Caco-2 (cell line): ENCODE results near the gene TMEM132D. TPM values are rescaled to one million over a fixed set of nuclear protein-coding genes. Genes with fewer than 3 reads are reported as not detected.

ENCODE experiments used
- BruUV-seq: library from RNA; stranded (reverse); fragments of 400-500 nt; replicated peaks from 2 replicates; lab custom pipeline; 2021; lab: Mats Ljungman, UMichigan
- CTCF ChIA-PET: fragments of 300-600 bp; sonication (Branson Sonifier 250); formaldehyde crosslinking; loops from one replicate; lab custom pipeline; 2022; ENCODE audit warnings: antibody characterized with exemption; lab: Charles Lee
- POLR2A ChIA-PET: fragments of 300-600 bp; sonication (Branson Sonifier 250); formaldehyde crosslinking; loops from one replicate; lab custom pipeline; 2022; ENCODE audit warnings: antibody characterized with exemption; lab: Charles Lee
- DNase-seq, 2 experiments: peaks; one replicate each; pipeline versions ENCODE4 v3.0.0 to v3.0.0-alpha.2; 2020 to 2022
- H3K27me3 ChIP-seq: replicated peaks from 2 replicates; pipeline ENCODE4 v1.6.0; 2011; ENCODE audit warnings: low read length; ENCODE audit not compliant: control insufficient read depth, insufficient read depth
- H3K36me3 ChIP-seq: 2 replicates; pipeline ENCODE4 v1.5.1; 2011; ENCODE audit warnings: low read length; ENCODE audit not compliant: control insufficient read depth, insufficient read depth
- H3K4me1 ChIP-seq: fragments of 250-450 bp; sonication (Bioruptor Pico); 2 replicates; pipeline ENCODE4 v1.5.1; 2020; ENCODE audit warnings: mild to moderate bottlenecking
- H3K4me3 ChIP-seq: 2 replicates; pipeline ENCODE4 v1.5.1; 2011; ENCODE audit warnings: low read depth, mild to moderate bottlenecking, control low read depth, low read length
- H3K9me3 ChIP-seq: fragments of 250-450 bp; sonication (Bioruptor Pico); 2 replicates; pipeline ENCODE4 v1.5.1; 2020; ENCODE audit warnings: mild to moderate bottlenecking, moderate library complexity
- H3K27ac Mint-ChIP-seq: one replicate; pipeline ENCODE4 v1.8.0; 2022; ENCODE audit warnings: mixed read lengths; ENCODE audit not compliant: unreplicated experiment
- H3K27me3 Mint-ChIP-seq: one replicate; pipeline ENCODE4 v1.8.0; 2022; ENCODE audit warnings: mixed read lengths; ENCODE audit not compliant: insufficient read depth, unreplicated experiment
- H3K36me3 Mint-ChIP-seq: one replicate; pipeline ENCODE4 v1.8.0; 2022; ENCODE audit warnings: mild to moderate bottlenecking, mixed read lengths; ENCODE audit not compliant: insufficient read depth, unreplicated experiment
- H3K4me1 Mint-ChIP-seq: one replicate; pipeline ENCODE4 v1.8.0; 2022; ENCODE audit warnings: low read depth, mixed read lengths; ENCODE audit not compliant: unreplicated experiment
- H3K4me3 Mint-ChIP-seq: one replicate; pipeline ENCODE4 v1.8.0; 2022; ENCODE audit warnings: mild to moderate bottlenecking, moderate library complexity, mixed read lengths; ENCODE audit not compliant: unreplicated experiment
- H3K9me3 Mint-ChIP-seq: one replicate; pipeline ENCODE4 v1.8.0; 2022; ENCODE audit warnings: mixed read lengths; ENCODE audit not compliant: unreplicated experiment
- CTCF ChIP-seq, 2 experiments: fragments of 200-600 bp in 1 of 2; IDR thresholded peaks; 1 replicate in 1 of 2; 2 replicates in 1 of 2; pipeline versions ENCODE4 v1.5.1 to v1.8.0; 2011 to 2022; ENCODE audit warnings: antibody characterized with exemption in 1 of 2, control low read depth in 1 of 2, inconsistent platforms in 1 of 2, low read depth in 1 of 2, low read length in 1 of 2, mild to moderate bottlenecking in 1 of 2, moderate library complexity in 1 of 2; ENCODE audit not compliant: insufficient read depth in 1 of 2, severe bottlenecking in 1 of 2, unreplicated experiment in 1 of 2
- intact Hi-C: fragments of 100-400 bp; cut with micrococcal nuclease; formaldehyde crosslinking; loops from one replicate; pipeline ENCODE4 v1.10.0; 2022; ENCODE audit not compliant: unreplicated experiment
- total RNA-seq: library from RNA; stranded (reverse); gene quantifications from 2 replicates; pipeline ENCODE4 v1.2.3, GENCODE V29; 2022

Gene TMEM132D
- total RNA-seq, 1 experiment from 2014 or later: not detected

GRCh38 chr12:129607756-129608155 is 296.1 kb downstream of the TMEM132D start:
- no TSS peak for BruUV-seq
- H3K4me3 Mint-ChIP-seq: no peak overlapping the region
- Histone ChIP-seq H3K36me3 (no peaks in the 10 kb centered on the region), H3K9me3 (no peaks in the 10 kb centered on the region), H3K4me1 (no peaks in the 10 kb centered on the region), H3K27me3 (no peaks in the 10 kb centered on the region), H3K4me3 (no peak overlapping the region)
- CTCF ChIA-PET: no interaction called here
- POLR2A ChIA-PET: no interaction called here
- H3K4me1 Mint-ChIP-seq: no peaks in the 10 kb centered on the region
- no peak for TF ChIP-seq CTCF (IDR thresholded peaks at IDR 0.05; ENCODE audit: insufficient read depth in 1 of 2, low read depth in 1 of 2, low read length in 1 of 2, severe bottlenecking in 1 of 2, unreplicated experiment in 1 of 2)
- no peak for DNase-seq
- no peaks in the 10 kb centered on the region for H3K9me3 Mint-ChIP-seq
- intact Hi-C loops: loop anchor here (2.0 kb wide), 1 partner anchor 51 kb away; no protein-coding TSS in a partner anchor
- H3K36me3 Mint-ChIP-seq: no peaks in the 10 kb centered on the region
- H3K27ac Mint-ChIP-seq: no peak overlapping the region
- H3K27me3 Mint-ChIP-seq: no peaks in the 10 kb centered on the region

- Histone ChIP-seq H3K36me3 (no peaks in the 10 kb centered on the region), H3K9me3 (no peaks in the 10 kb centered on the region), H3K4me3 (no peak overlapping the region), H3K4me1 (no peaks in the 10 kb centered on the region), H3K27me3 (no peaks in the 10 kb centered on the region)
- no TSS peak for BruUV-seq
- DNase-seq: no peak
- no peak overlapping the region for H3K4me3 Mint-ChIP-seq
- intact Hi-C loops: loop anchor here (2.0 kb wide), 1 partner anchor 52 kb away; no protein-coding TSS in a partner anchor
- TF ChIP-seq CTCF (IDR thresholded peaks at IDR 0.05; ENCODE audit: insufficient read depth in 1 of 2, low read depth in 1 of 2, low read length in 1 of 2, severe bottlenecking in 1 of 2, unreplicated experiment in 1 of 2): no peak
- no peak overlapping the region for H3K27ac Mint-ChIP-seq
- no peaks in the 10 kb centered on the region for H3K4me1 Mint-ChIP-seq
- H3K9me3 Mint-ChIP-seq: no peaks in the 10 kb centered on the region
- ChIA-PET POLR2A (no interaction called here), CTCF (no interaction called here)
- no peaks in the 10 kb centered on the region for H3K36me3 Mint-ChIP-seq
- H3K27me3 Mint-ChIP-seq: no peaks in the 10 kb centered on the region
These were observed 296.5 kb downstream of the TMEM132D start for GRCh38 chr12:129607301-129607700.

GRCh38 chr12:129606239-129606638 is 297.6 kb downstream of the TMEM132D start:
- Histone ChIP-seq H3K4me3 (no peak overlapping the region), H3K27me3 (no peaks in the 10 kb centered on the region), H3K36me3 (no peaks in the 10 kb centered on the region), H3K4me1 (no peaks in the 10 kb centered on the region), H3K9me3 (no peaks in the 10 kb centered on the region)
- no peaks in the 10 kb centered on the region for H3K36me3 Mint-ChIP-seq
- H3K27ac Mint-ChIP-seq: no peak overlapping the region
- DNase-seq: no peak
- intact Hi-C loops: loop anchor here (2.0 kb wide), 1 partner anchor 53 kb away; no protein-coding TSS in a partner anchor
- no peak for TF ChIP-seq CTCF (IDR thresholded peaks at IDR 0.05; ENCODE audit: insufficient read depth in 1 of 2, low read depth in 1 of 2, low read length in 1 of 2, severe bottlenecking in 1 of 2, unreplicated experiment in 1 of 2)
- CTCF ChIA-PET: no interaction called here
- peaks cover 8% of the 10 kb centered on the region for H3K9me3 Mint-ChIP-seq
- no TSS peak for BruUV-seq
- H3K27me3 Mint-ChIP-seq: no peaks in the 10 kb centered on the region
- H3K4me3 Mint-ChIP-seq: no peak overlapping the region
- POLR2A ChIA-PET: no interaction called here
- no peaks in the 10 kb centered on the region for H3K4me1 Mint-ChIP-seq
